Kidney tubule cell (primary cell): ENCODE measurements around the gene SLC25A21.

Experiments
- DNase-seq: peaks from one replicate; pipeline ENCODE4 v3.0.0-alpha.2; 2018; ENCODE audit warnings: low spot score

SLC25A21 gene

DNA sequence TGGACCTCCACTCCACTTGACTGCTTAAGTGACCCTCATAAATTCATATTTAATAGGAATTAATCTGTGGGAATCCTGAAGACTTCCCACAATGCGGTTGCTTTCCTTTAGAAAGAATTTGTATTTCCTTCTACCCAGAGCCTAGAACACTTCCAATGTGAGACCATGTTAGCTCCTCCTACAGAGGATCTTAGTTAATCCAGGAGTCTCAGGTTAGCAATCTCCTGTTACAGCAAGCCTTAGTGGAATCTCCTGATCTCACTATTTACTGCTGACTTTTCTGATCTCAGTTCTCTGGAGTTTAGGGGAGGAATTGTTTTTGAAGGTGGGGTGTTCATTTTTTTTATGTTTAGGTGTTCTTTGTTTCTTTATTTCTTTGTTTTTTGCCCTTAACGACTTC, 186.0 kb downstream of the SLC25A21 start:
- DNase-seq, result no peak

DNA sequence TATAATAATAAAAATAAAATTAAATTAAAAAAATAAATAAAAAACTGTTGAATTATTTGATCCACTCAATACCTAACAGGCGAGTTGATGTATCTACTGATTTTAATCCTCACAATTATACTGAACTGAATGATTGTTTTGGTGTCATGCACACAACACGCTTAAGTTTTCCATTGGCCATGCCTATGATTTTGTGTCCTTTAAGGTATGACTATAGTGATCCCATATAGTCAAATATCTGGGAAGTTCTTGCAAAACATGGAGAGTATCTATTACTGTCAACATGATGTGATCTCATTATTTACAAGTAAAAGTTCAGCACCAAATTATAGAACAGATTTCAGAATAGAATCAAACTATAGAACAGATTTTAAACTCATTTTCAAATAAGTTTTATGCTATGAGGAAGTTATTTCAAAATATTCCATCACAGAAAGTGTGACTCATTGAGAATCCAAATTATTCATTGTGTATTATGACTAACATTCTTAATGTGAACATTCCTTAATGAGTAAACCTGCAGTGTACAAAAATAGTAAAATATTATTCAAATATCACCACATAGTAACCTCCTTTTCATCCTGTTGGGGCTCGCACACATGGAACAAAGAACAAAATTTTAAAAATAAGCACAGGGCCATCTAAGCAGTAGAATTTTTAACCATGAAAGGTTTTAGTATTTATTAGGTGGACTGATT, 190.4 kb downstream of the SLC25A21 start:
- peak; percentile 92 for DNase-seq

DNA sequence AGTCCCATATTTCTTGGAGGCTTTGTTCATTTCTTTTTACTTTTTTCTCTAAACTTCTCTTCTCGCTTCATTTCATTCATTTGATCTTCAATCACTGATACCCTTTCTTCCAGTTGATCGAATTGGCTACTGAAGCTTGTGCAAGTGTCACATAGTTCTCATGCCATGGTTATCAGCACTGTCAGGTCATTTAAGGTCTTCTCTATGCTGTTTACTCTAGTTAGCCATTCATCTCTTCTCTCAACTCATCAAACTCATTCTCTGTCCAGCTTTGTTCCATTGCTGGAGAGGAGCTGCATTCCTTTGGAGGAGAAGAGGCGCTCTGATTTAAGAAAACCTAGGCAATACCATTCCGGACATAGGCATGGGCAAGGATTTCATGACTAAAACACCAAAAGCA, 192.0 kb downstream of the SLC25A21 start:
- DNase-seq, result peak; percentile 48

DNA sequence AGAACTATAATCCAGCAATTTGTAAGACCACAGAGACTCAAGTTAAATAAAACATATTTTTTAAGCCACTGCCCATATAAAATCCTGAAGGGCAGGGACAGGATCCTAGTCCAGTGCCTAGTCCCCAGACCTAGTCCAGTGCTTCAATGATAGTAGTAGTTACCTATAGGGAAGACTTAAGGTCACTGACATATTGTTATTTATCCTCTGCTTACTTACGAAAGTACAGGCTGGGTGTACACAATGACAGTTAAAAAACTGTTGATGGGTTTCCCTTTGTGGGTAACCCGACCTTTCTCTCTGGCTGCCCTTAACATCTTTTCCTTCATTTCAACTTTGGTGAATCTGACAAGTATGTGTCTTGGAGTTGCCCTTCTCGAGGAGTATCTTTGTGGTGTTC, 192.5 kb downstream of the SLC25A21 start:
- DNase-seq, result no peak

DNA sequence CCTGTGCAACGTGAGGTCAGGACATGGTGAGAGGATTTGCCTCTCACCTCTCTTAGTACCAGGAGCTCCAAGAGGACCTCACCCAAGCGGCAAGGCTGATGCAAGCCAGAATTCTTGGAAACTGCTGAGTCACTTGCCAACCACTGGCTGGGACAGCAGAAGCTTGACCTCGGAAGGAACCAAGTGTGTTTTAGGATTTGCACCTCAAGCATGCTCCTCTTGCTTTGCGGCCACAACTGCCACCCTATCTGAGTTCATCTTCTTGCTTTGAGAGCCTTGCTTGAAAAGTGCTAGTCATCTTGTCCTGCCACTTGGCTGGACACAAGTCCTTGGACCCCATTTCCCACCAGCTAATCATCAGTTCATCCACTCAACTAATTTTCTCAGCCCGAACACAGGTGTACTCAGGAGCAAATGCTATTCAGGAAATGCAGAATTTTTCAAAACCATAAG, 195.8 kb downstream of the SLC25A21 start:
- peak; percentile 63 for DNase-seq

DNA sequence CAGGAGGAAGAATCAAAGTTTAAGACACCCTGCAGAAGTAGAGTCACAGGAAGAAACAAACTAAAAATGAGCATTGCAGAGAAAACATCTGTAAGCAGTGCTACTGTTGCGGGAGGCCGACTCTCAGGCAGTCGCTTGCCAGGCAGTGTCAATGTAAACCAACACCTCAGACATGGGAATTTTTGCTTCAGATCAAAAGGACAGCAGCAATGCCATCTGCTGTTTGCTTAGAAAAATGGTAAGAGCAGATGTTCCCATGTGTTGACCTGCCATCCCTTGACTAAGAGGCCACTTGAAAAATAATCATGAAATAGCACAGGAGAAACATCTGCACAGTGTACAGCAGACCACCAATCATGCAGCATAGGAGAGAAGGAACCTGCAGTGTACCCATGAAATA, 196.6 kb downstream of the SLC25A21 start:
- DNase-seq, result no peak

DNA sequence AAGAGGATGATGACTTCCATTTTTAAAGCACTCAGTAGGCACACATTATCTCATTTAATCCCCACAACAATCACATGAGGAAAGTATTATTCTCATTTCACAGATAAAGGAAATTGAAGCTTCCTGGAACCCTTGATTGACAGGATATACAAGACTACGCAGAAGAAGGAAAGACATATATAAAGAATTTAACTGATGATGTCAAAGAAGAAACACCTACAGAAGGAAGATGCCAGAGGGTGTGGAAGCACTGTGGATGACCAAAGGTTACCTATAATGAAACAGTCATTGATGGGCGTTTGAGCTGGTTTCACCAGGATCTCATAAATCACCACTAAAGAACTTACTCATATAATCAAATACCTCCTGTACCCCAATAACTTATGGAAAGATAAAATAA, 197.4 kb downstream of the SLC25A21 start:
- no peak for DNase-seq

DNA sequence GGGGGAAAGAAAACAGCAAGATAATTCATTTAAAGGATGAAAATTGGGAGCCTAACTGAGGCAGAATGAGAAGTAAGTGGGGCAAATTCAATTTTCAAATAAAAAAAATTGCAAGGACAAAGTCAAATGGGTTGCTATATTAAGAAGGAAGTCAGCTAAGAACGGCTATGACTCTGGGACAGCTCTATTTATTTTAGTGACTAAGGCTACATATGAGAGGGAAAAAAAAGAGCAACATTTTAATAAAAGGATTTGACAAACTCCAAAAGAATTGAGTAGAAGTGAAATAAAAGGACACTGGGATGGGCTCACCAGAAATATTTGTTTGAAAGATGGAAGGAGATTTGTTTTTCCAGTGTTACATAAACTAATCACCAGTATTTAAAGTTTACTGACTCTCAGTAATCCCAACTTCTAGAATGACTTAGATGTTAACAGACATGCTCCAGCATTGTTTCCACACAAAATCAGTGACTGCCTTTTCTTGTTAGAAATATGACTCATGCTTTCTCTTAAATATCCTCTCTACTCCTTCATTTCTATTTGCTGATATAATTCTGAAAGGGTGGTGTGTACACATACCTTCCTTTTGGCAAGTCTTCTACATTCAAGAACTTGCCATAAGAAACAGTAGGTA, 198.5 kb downstream of the SLC25A21 start:
- DNase-seq, result peak; percentile 61

DNA sequence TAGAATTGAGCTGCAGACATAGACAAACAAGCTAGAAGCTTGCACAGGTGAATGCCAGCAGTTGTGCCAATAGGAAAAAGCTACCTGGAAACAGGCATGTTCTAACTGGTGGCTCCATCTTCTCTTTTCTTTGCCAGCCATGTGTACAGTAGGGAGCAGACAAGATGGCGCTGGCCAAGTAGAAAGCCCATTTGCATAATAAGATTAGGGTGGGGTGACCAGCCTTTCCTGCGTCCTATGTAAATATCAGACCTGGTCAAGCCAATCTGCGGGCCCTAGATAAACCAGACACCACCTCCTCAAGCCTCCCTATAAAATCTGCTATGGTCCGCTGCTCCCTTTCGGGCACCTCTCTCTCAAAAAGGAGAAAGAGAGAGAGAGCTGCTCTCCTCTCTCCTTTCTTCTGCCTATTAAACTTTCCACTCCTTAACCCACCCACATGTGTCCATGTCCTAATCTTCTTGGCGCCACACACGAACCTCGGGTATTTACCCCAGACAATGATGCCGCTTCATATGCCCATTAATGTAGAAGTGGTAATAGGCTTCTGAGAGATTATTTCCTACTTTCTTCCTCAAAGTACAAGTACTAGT, 201.0 kb downstream of the SLC25A21 start:
- no peak for DNase-seq

DNA sequence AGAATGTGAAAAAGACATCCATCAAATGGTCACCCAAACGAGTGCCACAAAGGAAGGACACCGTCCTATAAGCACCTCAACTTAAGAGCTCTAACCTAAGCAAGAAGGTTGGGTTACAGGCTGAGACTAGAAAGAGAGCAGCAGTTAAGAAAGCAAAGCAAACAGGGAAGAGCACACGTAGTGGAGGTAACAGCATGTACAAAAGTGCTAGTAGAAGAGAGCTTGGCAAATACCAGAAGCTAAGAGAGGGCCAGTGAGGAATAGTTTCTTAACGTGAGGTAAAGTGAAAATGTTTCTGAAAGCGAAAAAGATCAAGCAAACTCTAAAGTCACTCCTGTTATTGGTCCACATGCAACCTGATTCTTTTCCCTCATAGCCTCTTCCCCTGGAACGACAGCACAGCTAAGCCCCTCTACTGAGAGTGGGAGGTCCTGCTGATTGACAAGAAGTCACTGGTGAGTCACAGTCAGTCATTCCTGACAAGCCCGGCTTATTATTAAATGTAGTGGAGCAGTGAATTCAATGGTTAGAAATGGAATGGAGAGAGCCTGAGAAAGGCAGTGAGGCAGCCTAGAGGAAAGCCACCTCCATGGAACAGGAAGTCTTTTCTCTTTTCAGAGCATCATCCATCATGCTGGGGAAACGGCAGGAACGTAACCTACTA, 204.4 kb downstream of the SLC25A21 start:
- peak; percentile 68 for DNase-seq

DNA sequence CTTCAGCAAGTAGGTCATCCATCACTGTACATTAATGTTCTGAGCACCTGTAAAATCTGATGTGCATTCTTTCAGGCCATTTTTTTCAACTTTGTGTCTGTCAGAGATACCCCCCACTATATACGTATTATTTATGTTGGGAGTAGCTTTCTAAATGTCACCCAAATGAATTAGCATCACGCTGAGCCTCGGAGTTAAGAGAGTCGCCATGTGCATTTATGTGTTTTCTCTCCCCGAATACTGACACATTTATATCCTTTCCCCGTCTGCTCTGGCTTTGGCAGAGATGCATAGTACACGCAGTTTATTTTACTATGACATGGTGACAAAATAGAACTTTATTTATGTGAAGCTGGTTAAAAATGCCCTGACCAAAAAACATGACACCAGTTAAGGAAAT, 216.4 kb downstream of the SLC25A21 start:
- DNase-seq, result no peak

DNA sequence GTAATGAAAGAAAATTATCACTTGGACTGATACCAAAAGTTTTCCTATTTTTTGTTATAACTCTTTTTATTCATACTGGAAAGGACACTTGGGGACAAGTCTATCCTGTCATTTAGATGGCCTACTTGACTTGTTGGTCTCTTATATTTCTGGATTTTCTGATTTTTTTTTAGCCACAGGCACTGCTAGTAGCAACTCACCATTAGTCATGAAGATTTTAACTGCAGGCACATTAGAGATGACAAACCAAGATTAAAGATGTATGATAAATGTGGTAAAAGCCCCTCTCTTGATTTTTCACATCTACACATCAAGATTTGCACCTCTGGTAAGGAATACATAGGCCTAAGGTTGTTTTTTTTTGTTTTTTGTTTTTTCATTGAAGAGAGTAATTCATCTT, 217.0 kb downstream of the SLC25A21 start:
- no peak for DNase-seq

DNA sequence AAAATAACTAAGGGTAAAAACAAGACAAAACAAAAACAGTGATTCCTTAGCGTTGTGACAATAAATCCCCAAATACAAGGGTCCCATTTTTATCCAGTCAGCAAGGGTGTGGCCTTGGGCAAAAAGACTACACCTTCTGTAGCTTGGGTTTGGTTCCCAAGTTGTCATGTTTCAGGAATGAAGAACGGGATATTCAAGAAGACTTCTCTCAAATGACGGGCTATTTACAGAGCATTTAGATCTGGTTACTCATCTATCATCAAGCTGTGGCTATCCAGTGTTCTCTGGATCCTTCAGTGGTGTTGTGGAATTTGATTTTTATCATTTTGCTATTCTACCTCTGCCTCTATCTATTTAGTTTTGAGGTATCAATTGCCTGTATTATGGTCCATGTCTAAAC, 219.7 kb downstream of the SLC25A21 start:
- DNase-seq, result peak; percentile 54

DNA sequence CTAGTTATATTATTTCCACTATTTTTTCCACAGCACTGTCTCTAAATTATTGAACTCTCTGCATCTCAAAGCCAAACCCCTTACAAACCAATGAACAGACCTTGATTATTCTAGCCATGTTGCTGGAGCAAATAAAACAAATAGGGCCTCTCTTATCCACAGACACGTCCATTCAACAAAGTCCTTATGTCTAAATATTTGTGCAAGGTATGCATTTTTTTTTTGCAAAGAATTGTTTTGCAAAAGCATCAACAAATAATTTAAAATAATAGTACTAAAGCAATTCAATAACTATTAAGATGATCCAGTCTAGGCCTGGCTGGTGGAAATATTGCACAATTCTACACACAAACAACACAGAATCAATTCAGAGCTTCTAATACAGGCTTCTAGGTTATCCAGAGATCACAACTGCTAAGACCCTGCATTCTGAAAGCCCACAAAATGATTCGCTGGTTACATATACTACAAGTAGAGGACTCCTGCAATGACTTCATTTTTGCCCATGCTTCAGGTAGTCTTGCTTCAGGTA, 221.0 kb downstream of the SLC25A21 start:
- no peak for DNase-seq

DNA sequence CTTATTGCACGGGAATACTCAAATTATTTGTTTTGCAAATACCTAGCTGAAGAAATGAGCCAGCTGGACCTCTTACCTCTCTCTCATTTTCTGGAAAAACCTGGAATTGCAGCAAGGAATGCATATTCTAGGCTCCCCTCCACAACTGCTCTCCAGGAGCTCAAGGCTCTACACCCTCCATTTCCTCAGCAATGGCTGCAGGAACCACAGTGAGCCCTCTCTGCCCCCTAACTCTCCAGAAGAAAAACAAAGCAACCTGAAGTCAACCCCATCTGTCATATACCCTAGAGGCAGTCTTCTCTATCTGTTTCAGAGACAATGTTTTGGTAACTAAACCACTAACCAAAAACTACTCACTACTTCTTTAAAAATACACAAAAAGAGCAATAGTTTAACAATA, 221.6 kb downstream of the SLC25A21 start:
- no peak for DNase-seq

DNA sequence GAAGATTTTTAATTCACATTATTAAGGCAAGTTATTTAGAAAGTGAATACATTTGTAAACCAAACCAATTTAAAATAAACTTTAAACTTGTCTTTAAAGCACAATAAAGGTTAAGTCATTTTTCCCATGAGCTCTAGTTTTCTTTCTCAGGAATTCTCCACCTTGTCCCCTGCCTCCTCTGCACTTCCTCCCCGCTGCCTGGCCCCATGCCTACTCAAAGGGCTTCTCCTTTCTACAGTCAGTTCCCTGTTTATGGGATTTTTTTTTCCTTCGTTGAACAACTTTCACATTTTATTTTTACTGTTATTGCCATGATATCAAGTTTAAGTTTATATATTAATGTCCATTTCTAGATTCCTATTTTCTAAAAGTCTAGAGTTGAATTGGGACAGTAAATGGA, 223.0 kb downstream of the SLC25A21 start:
- DNase-seq, result no peak

DNA sequence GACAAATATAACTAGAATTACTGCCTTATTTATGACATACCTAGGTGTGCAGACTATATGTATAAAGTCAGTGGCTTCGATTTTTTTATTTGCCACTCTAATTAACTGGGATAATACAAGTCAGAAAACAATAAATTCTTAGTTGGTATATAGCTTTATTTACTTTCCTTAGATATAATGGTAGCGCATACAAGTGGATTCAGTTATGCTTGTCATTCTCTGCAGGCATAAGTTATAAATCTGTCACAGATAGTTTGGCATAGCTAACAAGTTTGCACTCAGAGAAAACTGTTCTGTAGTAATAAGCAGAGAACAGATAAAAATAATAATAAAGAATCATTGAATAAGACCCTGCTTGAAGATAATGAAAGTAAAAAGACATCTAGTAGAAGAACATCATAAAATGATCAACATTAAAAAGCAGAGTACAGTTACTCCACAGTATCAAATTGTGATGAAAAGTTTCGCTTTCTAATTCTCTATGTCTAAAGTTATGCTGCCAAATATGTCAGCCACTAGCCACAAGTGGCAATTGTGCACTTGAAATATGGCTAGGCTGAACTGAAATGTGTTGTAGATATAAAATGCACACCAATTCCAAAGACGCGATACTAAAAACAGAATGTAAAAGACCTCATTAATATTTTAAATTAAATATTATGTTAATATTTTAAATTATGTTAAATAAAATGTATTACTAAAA, 224.1 kb downstream of the SLC25A21 start:
- no peak for DNase-seq

DNA sequence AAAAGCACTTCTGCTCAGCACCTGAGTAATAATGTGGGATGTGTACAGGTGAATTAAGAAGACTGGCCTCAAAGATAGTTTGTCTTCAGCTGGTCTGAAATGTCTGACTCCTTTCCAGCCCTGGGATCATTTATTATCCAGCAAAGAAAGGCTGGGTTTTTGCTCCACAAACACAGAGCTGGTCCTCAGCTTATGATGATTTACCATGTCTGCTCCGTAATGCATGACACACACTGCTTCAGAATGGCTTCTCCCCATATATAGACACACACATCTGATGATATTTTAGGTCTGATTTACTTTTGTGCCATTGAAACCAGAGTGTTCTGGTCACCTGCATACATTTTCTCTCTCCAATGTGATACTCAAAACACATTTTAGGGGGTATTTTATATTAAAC, 225.0 kb downstream of the SLC25A21 start:
- no peak for DNase-seq

DNA sequence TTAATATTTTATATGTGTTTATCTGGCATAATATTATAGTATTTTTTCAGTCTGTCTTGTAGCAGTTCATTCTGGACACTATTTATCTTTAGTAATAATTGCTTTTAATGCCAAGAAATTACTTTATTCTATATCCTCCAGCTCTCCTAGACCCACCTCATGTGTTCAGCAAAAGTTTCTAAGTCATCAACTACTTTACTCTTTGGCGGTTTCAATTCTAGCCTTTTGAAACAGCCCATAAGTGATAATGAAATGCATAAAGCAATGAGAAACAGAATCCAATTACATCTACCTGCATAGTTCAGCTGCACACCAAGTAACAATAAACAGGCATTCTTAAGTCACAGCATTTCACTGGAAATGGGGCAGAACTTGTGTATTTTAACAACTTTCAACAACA, 225.5 kb downstream of the SLC25A21 start:
- no peak for DNase-seq

DNA sequence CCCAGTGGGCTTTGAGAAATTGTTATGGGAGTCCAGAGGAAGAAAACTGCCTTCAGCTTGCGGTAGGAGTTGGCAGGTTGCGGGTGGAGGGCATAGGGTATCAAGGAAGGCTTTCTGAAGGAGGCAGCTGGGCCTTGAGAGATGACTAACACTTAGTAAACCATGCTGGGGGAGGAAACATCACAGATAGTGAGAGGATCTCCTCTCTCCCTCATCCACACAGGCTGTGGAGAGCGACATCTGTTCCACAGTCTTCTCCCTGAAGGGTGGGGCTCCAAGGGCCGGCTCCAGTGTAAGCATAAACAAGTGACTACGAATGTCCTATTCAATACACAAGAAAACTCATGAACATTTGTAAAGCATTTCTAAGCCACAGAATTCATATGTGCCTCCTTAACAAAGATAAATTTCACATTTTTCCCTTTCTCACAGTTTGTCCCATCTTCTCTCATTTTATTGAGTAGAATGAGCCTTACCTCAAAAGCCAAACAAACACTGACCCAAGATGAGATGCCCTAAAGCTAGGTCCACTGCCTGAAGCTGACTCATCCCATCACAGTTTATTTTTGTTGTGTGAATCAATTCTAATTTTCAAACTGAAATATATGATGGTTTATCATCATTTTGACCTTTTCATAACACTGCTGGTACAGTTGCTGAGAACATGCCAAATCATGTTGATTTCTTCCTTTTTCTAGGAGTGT, 227.9 kb downstream of the SLC25A21 start:
- no peak for DNase-seq

DNA sequence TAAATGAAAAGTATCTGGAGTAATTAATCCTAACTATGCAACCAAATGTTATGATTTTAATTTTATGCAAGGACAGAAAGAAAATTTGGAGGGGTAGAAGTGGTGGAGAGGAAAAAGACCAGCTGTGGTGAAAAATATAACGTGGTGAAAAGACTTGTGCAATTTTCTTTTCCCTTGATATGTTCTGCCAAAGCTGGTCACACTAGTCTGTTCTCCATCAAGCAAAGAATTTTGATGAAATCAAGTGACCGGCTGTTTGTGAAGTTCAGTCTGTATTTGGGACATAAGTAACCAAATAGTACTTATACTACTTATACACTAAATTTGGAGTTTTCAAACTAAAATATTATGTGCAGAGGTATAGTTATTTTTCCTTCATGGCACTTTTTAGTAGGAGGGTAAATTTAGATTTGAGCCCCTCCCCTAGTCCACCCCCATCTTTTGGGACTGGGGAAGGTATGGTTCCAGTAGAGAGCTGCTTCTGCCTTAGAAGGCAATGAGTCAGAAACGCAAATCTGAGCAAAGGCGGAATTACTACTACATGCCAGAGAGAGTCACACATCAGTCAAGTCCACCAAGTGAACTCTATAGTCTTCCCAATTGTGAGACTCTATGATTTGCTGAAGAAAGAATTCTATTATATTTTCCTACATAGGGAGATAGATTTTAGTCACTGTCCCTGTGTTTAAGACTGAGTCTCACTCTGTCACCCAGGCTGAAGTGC, 229.7 kb downstream of the SLC25A21 start:
- DNase-seq, result peak; percentile 17
